HG03095 (cell line): Measurements from ENCODE around the gene ZNF382.

ENCODE experiments used
- ATAC-seq: cut with Tn5 transposase; IDR thresholded peaks from one replicate; pipeline ENCODE4 v1.9.1; 2021; ENCODE audit warnings: moderate library complexity; ENCODE audit not compliant: unreplicated experiment

ZNF382 gene

GRCh38 chr19:36674201-36674600, 69.1 kb downstream of the ZNF382 start:
- no peak for ATAC-seq

GRCh38 chr19:36679455-36679854, 74.3 kb downstream of the ZNF382 start:
- no peak for ATAC-seq
